HG03108 (cell line): ENCODE data around the gene RALGAPA2.

Experiments used
- ATAC-seq: cut with Tn5 transposase; IDR thresholded peaks from one replicate; pipeline ENCODE4 v1.9.1; 2021; ENCODE audit warnings: moderate library complexity; ENCODE audit not compliant: unreplicated experiment

Gene RALGAPA2

GRCh38 chr20:20414640-20415220, 297.7 kb downstream of the RALGAPA2 start:
- ATAC-seq, result no peak

GRCh38 chr20:20413810-20414281, 298.6 kb downstream of the RALGAPA2 start:
- ATAC-seq, result no peak

- ATAC-seq, result no peak
Observed at GRCh38 chr20:20412750-20413149, 299.7 kb downstream of the RALGAPA2 start.

GRCh38 chr20:20411836-20412235, 300.6 kb downstream of the RALGAPA2 start:
- no peak for ATAC-seq

GRCh38 chr20:20411402-20411801, 301.0 kb downstream of the RALGAPA2 start:
- ATAC-seq, result no peak

- no peak for ATAC-seq
Observed at GRCh38 chr20:20410678-20411077, 301.8 kb downstream of the RALGAPA2 start.

GRCh38 chr20:20409331-20409730, 303.1 kb downstream of the RALGAPA2 start:
- ATAC-seq, result no peak

- ATAC-seq, result no peak
Observed at GRCh38 chr20:20407891-20408805, 304.3 kb downstream of the RALGAPA2 start.

GRCh38 chr20:20406306-20406705, 306.1 kb downstream of the RALGAPA2 start:
- ATAC-seq, result no peak

GRCh38 chr20:20405623-20406022, 306.8 kb downstream of the RALGAPA2 start:
- ATAC-seq, result no peak

- ATAC-seq, result no peak
Observed at GRCh38 chr20:20404633-20405032, 307.8 kb downstream of the RALGAPA2 start.

- no peak for ATAC-seq
Observed at GRCh38 chr20:20401991-20402390, 310.5 kb downstream of the RALGAPA2 start.

GRCh38 chr20:20399531-20400500, 312.6 kb downstream of the RALGAPA2 start:
- ATAC-seq, result no peak

GRCh38 chr20:20398123-20398522, 314.3 kb downstream of the RALGAPA2 start:
- ATAC-seq, result no peak

- no peak for ATAC-seq
Observed at GRCh38 chr20:20396794-20397193, 315.6 kb downstream of the RALGAPA2 start.

GRCh38 chr20:20395903-20396568, 316.4 kb downstream of the RALGAPA2 start:
- ATAC-seq, result no peak

- no peak for ATAC-seq
Observed at GRCh38 chr20:20395087-20395486, 317.4 kb downstream of the RALGAPA2 start.

GRCh38 chr20:20393207-20394120, 319.0 kb downstream of the RALGAPA2 start:
- no peak for ATAC-seq

GRCh38 chr20:20391766-20392165, 320.7 kb downstream of the RALGAPA2 start:
- no peak for ATAC-seq
